ENCODE results near the gene TBC1D4.
"Not testable (repeated sequence)": the region's sequence is repeated elsewhere in the genome, so short reads cannot be mapped to it uniquely, and the experiment has no call there.

GRCh38 chr13:75245578-75245977 lies 236.4 kb downstream of the TBC1D4 start:
- TF ChIP-seq, protein P1, sequence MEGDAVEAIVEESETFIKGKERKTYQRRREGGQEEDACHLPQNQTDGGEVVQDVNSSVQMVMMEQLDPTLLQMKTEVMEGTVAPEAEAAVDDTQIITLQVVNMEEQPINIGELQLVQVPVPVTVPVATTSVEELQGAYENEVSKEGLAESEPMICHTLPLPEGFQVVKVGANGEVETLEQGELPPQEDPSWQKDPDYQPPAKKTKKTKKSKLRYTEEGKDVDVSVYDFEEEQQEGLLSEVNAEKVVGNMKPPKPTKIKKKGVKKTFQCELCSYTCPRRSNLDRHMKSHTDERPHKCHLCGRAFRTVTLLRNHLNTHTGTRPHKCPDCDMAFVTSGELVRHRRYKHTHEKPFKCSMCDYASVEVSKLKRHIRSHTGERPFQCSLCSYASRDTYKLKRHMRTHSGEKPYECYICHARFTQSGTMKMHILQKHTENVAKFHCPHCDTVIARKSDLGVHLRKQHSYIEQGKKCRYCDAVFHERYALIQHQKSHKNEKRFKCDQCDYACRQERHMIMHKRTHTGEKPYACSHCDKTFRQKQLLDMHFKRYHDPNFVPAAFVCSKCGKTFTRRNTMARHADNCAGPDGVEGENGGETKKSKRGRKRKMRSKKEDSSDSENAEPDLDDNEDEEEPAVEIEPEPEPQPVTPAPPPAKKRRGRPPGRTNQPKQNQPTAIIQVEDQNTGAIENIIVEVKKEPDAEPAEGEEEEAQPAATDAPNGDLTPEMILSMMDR (conservative IDR thresholded peaks at IDR 0.05 in 1 of 2, IDR thresholded peaks at IDR 0.05 in 1 of 2; ENCODE audit: extremely low read depth in 1 of 2, insufficient read depth in 1 of 2, low read depth in 1 of 2, low read length in 2 of 2): not testable (repeated sequence)
- TF ChIP-seq EZH2 (IDR thresholded peaks at IDR 0.05; ENCODE audit: borderline replicate concordance, low read length): not testable (repeated sequence)
